ENCODE measurements around the gene NKAPL.

DNA sequence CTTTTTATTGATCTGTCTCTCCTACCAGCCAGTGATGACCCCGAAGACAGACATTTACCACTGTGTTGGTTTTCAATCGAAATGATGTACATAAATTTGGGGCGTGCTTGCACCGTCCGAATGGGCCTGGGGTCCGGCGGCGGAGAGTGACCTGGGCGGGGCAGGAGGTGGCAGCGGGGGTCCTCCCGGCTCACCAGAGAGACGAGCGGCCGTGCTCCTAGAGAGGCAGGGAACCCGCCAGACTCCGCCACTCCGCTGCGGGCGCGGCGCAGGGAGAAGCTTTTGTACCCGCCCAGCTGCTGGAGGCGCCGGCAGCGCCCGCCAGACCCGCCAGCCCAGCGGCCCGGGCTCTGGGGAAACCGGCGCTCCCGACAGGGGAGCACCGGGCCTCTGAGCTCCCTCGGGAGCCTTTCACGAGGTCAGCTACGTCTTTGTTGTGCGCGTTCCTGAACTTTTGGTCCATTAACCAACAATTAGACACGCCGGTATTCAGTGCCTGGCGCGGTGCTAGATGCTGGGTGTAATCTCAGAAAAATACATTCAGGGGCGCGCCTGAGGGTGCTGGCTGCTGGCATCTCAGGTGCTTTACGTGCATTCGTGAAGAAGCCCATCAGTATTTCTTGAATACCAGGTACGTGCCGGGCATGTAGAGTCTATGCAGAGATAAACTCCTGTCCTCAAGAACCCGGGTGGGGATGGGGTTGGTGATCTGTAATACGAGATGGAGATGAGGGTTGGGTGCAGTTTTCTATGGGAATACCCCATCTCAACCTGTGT is 22.4 kb downstream of the NKAPL start, which contains the start of gene PGBD1:
- TF ChIP-seq, protein P1, sequence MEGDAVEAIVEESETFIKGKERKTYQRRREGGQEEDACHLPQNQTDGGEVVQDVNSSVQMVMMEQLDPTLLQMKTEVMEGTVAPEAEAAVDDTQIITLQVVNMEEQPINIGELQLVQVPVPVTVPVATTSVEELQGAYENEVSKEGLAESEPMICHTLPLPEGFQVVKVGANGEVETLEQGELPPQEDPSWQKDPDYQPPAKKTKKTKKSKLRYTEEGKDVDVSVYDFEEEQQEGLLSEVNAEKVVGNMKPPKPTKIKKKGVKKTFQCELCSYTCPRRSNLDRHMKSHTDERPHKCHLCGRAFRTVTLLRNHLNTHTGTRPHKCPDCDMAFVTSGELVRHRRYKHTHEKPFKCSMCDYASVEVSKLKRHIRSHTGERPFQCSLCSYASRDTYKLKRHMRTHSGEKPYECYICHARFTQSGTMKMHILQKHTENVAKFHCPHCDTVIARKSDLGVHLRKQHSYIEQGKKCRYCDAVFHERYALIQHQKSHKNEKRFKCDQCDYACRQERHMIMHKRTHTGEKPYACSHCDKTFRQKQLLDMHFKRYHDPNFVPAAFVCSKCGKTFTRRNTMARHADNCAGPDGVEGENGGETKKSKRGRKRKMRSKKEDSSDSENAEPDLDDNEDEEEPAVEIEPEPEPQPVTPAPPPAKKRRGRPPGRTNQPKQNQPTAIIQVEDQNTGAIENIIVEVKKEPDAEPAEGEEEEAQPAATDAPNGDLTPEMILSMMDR (IDR thresholded peaks at IDR 0.05; ENCODE audit: control extremely low read depth in 1 of 3, insufficient read depth in 1 of 3, low read depth in 1 of 3, low read length in 3 of 3), result no peak
- peak; percentile 60 to 92; a peak in 2 of 4 replicates for TF ChIP-seq SIN3A (conservative IDR thresholded peaks at IDR 0.05 in 1 of 2, IDR thresholded peaks at IDR 0.05 in 1 of 2; ENCODE audit: low read depth in 1 of 2, low read length in 2 of 2)
- peak; percentile 60 to 83 for TF ChIP-seq POLR2A (IDR thresholded peaks at IDR 0.05; ENCODE audit: control extremely low read depth in 1 of 2, low read depth in 2 of 2, low read length in 2 of 2)
- TF ChIP-seq SUZ12 (IDR thresholded peaks at IDR 0.05; ENCODE audit: low read length), result no peak
- TF ChIP-seq YY1 (IDR thresholded peaks at IDR 0.05; ENCODE audit: low read depth, low read length), result 0 out of 2 replicates have a peak, but pooled peaks have one; percentile 19
- TF ChIP-seq SAP30 (IDR thresholded peaks at IDR 0.05; ENCODE audit: insufficient read depth, insufficient replicate concordance, low read length), result no peak
- TF ChIP-seq HDAC6 (IDR thresholded peaks at IDR 0.05; ENCODE audit: low read depth, low read length), result no peak
- no peak for TF ChIP-seq EP300 (IDR thresholded peaks at IDR 0.05; ENCODE audit: borderline replicate concordance in 1 of 2, low read depth in 2 of 2, low read length in 2 of 2)
- TF ChIP-seq CEBPB (IDR thresholded peaks at IDR 0.05; ENCODE audit: low read depth, low read length), result no peak

Measured in H1 (cell line).